ENCODE results near the gene AIG1. TPM values are rescaled to one million over a fixed set of nuclear protein-coding genes. Genes with fewer than 3 reads are reported as not detected.

The AIG1 gene
- total and polyA plus RNA-seq, 2 of the 13 experiments (the other 11 are each of a cell fraction or from before 2014, with no cell fraction given): 115 to 197 TPM

- Histone ChIP-seq H3K4me3 (replicated peaks in 1 of 3; ENCODE audit: insufficient read depth in 1 of 3, low read depth in 2 of 3, low read length in 3 of 3) (no peak overlapping the region), H3K9ac (ENCODE audit: insufficient read depth, low read depth, low read length) (no peak overlapping the region), H3K4me2 (ENCODE audit: low read depth, low read length) (no peak overlapping the region), H3K79me2 (ENCODE audit: insufficient read depth, low read length) (no peaks in the 10 kb centered on the region), H4K20me1 (ENCODE audit: insufficient read depth, low read length) (no peaks in the 10 kb centered on the region), H3K36me3 (replicated peaks in 1 of 2; ENCODE audit: control insufficient read depth in 1 of 2, insufficient read depth in 2 of 2, low read length in 2 of 2) (peaks cover 0 to 5% of the 10 kb centered on the region in 2 experiments; a peak in 3 of 5 replicates), H3K27ac (ENCODE audit: extremely low read length, insufficient read depth, low read length) (no peak overlapping the region), H3K9me3 (ENCODE audit: low read length) (peaks cover 8% of the 10 kb centered on the region; the same call in 1 of the 2 replicates), H3K4me1 (ENCODE audit: insufficient read depth, low read length) (no peaks in the 10 kb centered on the region), H2AFZ (ENCODE audit: low read length) (no peak overlapping the region), H3K27me3 (ENCODE audit: control insufficient read depth in 1 of 2, insufficient read depth in 2 of 2, low read length in 2 of 2) (no peaks in the 10 kb centered on the region)
- FAIRE-seq (no peak), DNase-seq (ENCODE audit: low spot score) (no peak), ATAC-seq (no peak)
- intact Hi-C loops (cut with micrococcal nuclease; ENCODE audit: unreplicated experiment): no loop called here
- in situ Hi-C loops (cut with HindIII; ENCODE audit: extremely low pct_ligation_motif_present, low pct_unique_long_range_greater_than_20kb): no loop called here
- BruUV-seq (replicated peaks): no TSS peak
- ChIA-PET POLR2A (interaction anchor here (0.5 kb wide), 1 partner anchor 11 kb away, joined by 3 read pairs; no protein-coding TSS in a partner anchor), CTCF (ENCODE audit: low intra/inter-chr PET ratio, low total read pairs) (no interaction called here)
- 95% methylated on average over 3 of the region's 3 CpGs for WGBS (ENCODE audit: low lambda C conversion rate)
- peak; percentile 31; the same call in 1 of the 2 replicates for TF ChIP-seq ATF7 (IDR thresholded peaks at IDR 0.05)
- TF ChIP-seq ATF7 (CRISPR knock-in tag; IDR thresholded peaks at IDR 0.05): no peak
- no peak for TF ChIP-seq ZNF615 (CRISPR knock-in tag; IDR thresholded peaks at IDR 0.05; ENCODE audit: borderline replicate concordance)
Measured at GRCh38 chr6:143127941-143128680, 67.4 kb downstream of the AIG1 start.

DNA sequence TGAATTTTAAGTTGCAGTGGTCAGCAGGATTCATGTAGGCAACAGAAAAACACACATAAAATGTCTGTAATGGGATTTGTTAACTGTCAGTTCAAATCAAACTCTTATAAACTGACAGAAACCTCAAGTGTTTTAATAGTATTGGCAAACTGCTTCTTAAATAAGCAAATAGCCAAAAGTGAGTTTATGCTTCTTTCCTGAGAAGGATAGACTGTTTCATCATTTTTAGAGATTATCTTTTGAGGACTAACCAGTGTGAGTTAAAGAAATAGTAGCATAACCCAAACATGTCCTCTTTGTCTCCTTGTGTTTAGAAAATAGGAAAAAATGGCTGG is 68.0 kb downstream of the AIG1 start:
- no peak for FAIRE-seq
- Histone ChIP-seq H3K27me3 (ENCODE audit: control insufficient read depth in 1 of 2, insufficient read depth in 2 of 2, low read length in 2 of 2) (no peaks in the 10 kb centered on the region), H4K20me1 (ENCODE audit: insufficient read depth, low read length) (no peaks in the 10 kb centered on the region), H3K36me3 (replicated peaks in 1 of 2; ENCODE audit: control insufficient read depth in 1 of 2, insufficient read depth in 2 of 2, low read length in 2 of 2) (peaks cover 0 to 5% of the 10 kb centered on the region in 2 experiments; a peak in 3 of 5 replicates), H3K79me2 (ENCODE audit: insufficient read depth, low read length) (no peaks in the 10 kb centered on the region), H3K9me3 (ENCODE audit: low read length) (peaks cover 8% of the 10 kb centered on the region; the same call in 1 of the 2 replicates), H3K27ac (ENCODE audit: extremely low read length, insufficient read depth, low read length) (no peak overlapping the region), H3K4me2 (ENCODE audit: low read depth, low read length) (no peak overlapping the region), H3K4me3 (replicated peaks in 1 of 3; ENCODE audit: insufficient read depth in 1 of 3, low read depth in 2 of 3, low read length in 3 of 3) (no peak overlapping the region), H3K9ac (ENCODE audit: insufficient read depth, low read depth, low read length) (no peak overlapping the region), H3K4me1 (ENCODE audit: insufficient read depth, low read length) (no peaks in the 10 kb centered on the region), H2AFZ (ENCODE audit: low read length) (no peak overlapping the region)
- POLR2A ChIA-PET: interaction anchor here (0.5 kb wide), 1 partner anchor 10 kb away, joined by 3 read pairs; no protein-coding TSS in a partner anchor
- no peak for DNase-seq (ENCODE audit: low spot score)
- intact Hi-C loops (cut with micrococcal nuclease; ENCODE audit: unreplicated experiment) (no loop called here), in situ Hi-C loops (cut with HindIII; ENCODE audit: extremely low pct_ligation_motif_present, low pct_unique_long_range_greater_than_20kb) (no loop called here)
- ATAC-seq: no peak
- no TSS peak for BruUV-seq (replicated peaks)
- CTCF ChIA-PET (ENCODE audit: low intra/inter-chr PET ratio, low total read pairs): no interaction called here
- TF ChIP-seq, protein P1, sequence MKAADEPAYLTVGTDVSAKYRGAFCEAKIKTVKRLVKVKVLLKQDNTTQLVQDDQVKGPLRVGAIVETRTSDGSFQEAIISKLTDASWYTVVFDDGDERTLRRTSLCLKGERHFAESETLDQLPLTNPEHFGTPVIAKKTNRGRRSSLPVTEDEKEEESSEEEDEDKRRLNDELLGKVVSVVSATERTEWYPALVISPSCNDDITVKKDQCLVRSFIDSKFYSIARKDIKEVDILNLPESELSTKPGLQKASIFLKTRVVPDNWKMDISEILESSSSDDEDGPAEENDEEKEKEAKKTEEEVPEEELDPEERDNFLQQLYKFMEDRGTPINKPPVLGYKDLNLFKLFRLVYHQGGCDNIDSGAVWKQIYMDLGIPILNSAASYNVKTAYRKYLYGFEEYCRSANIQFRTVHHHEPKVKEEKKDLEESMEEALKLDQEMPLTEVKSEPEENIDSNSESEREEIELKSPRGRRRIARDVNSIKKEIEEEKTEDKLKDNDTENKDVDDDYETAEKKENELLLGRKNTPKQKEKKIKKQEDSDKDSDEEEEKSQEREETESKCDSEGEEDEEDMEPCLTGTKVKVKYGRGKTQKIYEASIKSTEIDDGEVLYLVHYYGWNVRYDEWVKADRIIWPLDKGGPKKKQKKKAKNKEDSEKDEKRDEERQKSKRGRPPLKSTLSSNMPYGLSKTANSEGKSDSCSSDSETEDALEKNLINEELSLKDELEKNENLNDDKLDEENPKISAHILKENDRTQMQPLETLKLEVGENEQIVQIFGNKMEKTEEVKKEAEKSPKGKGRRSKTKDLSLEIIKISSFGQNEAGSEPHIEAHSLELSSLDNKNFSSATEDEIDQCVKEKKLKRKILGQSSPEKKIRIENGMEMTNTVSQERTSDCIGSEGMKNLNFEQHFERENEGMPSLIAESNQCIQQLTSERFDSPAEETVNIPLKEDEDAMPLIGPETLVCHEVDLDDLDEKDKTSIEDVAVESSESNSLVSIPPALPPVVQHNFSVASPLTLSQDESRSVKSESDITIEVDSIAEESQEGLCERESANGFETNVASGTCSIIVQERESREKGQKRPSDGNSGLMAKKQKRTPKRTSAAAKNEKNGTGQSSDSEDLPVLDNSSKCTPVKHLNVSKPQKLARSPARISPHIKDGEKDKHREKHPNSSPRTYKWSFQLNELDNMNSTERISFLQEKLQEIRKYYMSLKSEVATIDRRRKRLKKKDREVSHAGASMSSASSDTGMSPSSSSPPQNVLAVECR (CRISPR knock-in tag; IDR thresholded peaks at IDR 0.05; ENCODE audit: borderline replicate concordance): no peak
- no peak for TF ChIP-seq DNMT1 (CRISPR knock-in tag; IDR thresholded peaks at IDR 0.05)
- TF ChIP-seq, protein P2, sequence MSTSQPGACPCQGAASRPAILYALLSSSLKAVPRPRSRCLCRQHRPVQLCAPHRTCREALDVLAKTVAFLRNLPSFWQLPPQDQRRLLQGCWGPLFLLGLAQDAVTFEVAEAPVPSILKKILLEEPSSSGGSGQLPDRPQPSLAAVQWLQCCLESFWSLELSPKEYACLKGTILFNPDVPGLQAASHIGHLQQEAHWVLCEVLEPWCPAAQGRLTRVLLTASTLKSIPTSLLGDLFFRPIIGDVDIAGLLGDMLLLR (CRISPR knock-in tag; IDR thresholded peaks at IDR 0.05): no peak
- TF ChIP-seq RELA (CRISPR knock-in tag; IDR thresholded peaks at IDR 0.05): no peak
- no peak for TF ChIP-seq NR2F1 (CRISPR knock-in tag; IDR thresholded peaks at IDR 0.05)
- no peak for TF ChIP-seq KAT2B (IDR thresholded peaks at IDR 0.05; ENCODE audit: borderline replicate concordance, low read depth, low read length)
- no peak for TF ChIP-seq ZNF569 (CRISPR knock-in tag; IDR thresholded peaks at IDR 0.05; ENCODE audit: borderline replicate concordance)
- TF ChIP-seq ZNF567 (CRISPR knock-in tag; IDR thresholded peaks at IDR 0.05; ENCODE audit: borderline replicate concordance): no peak
- TF ChIP-seq POLR2AphosphoS2 (IDR thresholded peaks at IDR 0.05; ENCODE audit: low read depth, low read length): no peak

All from HepG2 (cell line).